GM12872 (cell line): Measurements from ENCODE around the gene MROH7.

Experiments
- TF ChIP-seq, protein P1 (sequence below): IDR thresholded peaks from 3 replicates; pipeline ENCODE4 v1.5.1; 2011; ENCODE audit warnings: low read depth, mild to moderate bottlenecking, low read length, moderate library complexity; ENCODE audit not compliant: insufficient read depth

The MROH7 gene

DNA sequence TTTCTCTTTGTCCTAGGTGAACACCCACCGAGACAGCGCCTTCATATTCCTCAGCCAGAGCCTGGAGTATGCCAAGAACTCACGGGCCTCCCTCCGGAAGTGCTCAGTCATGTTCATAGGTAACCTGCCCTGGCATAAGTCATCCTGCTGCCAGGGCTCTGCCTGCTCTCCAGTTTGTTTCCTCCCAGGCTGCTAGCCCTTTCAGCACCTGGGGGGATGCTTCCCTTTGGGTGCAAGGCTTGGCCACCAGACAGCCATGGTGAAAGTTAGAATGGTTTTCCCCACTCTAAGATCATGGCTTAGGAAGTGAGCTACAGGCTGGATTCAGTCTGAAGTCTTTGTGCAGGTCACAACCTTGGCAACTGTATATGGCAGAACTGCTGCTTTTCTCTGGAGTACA is 64.8 kb downstream of the MROH7 start:
- TF ChIP-seq, protein P1, sequence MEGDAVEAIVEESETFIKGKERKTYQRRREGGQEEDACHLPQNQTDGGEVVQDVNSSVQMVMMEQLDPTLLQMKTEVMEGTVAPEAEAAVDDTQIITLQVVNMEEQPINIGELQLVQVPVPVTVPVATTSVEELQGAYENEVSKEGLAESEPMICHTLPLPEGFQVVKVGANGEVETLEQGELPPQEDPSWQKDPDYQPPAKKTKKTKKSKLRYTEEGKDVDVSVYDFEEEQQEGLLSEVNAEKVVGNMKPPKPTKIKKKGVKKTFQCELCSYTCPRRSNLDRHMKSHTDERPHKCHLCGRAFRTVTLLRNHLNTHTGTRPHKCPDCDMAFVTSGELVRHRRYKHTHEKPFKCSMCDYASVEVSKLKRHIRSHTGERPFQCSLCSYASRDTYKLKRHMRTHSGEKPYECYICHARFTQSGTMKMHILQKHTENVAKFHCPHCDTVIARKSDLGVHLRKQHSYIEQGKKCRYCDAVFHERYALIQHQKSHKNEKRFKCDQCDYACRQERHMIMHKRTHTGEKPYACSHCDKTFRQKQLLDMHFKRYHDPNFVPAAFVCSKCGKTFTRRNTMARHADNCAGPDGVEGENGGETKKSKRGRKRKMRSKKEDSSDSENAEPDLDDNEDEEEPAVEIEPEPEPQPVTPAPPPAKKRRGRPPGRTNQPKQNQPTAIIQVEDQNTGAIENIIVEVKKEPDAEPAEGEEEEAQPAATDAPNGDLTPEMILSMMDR: no peak

DNA sequence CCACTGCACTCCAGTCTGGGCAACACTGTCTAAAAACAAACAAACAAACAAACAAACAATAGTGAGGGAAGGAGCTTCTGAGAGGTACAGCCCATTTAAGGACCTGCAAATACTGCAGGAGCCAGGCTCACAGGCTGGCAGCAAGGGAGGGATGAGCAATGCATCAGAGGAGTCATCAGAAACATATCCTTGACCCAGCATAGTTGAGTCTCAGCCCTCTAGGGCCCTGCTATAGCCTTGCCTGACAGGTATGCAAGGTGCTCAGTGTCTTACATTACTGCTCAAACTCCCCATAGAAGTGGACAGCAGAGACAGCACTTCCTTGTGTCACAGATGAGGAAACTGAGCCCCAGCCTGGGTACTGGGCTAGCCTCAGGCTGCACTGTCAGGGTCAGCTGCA is 66.8 kb downstream of the MROH7 start:
- TF ChIP-seq, protein P1: no peak

DNA sequence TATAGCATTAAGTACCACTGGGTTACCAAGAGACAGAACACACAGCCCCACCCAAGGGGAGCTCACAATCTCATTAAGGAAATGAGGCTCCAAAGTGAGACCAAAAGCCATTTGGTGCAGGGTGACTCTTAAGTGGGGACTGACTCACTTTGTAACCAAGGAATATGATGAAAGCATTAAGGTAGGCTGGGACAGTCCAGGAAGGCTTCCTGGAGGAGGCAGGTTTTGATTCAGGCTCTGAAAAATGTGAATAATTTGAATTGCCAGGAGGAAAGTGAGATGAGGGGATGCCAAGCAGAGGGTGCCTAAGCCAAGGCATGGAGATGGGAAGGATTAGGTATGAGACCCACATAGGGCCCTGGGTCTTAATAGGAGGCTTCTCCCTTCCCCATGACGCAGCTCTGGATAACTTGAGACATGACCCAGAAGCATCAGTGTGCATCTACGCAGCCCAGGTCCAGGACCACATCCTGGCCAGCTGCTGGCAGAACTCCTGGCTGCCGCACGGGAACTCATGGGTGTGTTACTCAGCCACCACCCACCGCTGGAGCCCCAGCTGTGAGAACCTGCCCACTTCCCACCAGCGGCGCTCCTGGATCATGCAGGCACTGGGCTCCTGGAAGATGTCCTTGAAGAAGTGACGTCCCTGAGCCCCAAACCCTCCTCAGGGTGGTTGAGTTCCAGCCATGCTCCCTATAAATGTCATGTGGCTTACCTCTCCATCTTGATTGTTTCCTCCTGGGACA is 68.1 kb downstream of the MROH7 start:
- TF ChIP-seq, protein P1: no peak

DNA sequence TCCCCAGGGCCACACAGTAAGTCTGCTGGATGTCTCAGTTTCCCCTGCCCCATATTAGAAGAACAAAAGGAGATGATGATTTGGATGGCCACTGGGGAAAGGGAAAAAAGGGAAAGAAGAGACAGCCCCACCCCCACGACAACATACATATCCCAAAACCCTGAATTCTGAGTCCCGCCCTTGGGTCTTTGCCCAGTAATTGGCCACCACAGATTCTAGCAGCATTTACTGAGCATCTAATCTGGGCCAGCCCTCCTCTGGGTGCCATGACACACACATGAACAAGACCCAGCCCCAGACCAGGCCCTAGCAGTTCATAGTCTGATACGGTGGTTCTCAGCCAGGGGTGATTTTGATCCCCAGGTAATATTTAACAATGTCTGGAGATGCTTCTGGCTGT is 68.8 kb downstream of the MROH7 start:
- TF ChIP-seq, protein P1: no peak

DNA sequence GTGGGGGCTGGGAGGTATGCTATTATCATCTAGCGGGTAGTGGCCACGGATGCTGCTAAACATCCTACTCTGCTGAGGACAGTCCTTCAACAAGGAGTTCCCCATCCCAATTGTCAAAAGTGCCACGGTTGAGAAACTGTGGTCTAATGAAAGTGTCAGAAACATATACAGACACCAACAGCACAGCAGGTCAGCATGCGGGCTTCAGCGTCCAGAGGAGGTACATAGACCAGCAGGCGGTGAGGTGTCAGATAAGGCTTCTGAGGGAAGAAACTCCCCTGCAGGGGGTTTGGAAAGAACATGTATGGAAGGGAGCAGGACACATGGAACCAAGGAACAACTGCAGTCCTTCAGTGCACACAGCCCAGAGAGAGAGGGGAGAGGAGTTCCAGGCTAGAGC is 69.3 kb downstream of the MROH7 start:
- TF ChIP-seq, protein P1: no peak

DNA sequence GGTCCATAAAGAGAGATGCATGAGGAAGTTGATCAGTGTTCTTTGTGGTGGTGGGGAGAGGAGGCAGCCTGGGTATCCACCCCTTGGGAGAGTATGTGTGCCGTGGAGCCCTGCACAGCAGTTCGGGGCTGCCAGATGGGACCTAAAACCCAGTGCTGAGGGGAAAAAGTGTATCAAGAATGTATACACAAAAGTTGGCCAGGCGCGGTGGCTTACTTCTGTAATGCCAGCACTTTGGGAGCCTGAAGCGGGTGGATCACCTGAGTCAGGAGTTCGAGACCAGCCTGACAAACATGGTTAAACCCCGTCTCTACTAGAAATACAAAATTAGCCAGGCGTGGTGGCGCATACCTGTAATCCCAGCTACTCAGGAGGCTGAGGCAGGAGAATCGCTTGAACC is 70.0 kb downstream of the MROH7 start:
- TF ChIP-seq, protein P1: no peak

DNA sequence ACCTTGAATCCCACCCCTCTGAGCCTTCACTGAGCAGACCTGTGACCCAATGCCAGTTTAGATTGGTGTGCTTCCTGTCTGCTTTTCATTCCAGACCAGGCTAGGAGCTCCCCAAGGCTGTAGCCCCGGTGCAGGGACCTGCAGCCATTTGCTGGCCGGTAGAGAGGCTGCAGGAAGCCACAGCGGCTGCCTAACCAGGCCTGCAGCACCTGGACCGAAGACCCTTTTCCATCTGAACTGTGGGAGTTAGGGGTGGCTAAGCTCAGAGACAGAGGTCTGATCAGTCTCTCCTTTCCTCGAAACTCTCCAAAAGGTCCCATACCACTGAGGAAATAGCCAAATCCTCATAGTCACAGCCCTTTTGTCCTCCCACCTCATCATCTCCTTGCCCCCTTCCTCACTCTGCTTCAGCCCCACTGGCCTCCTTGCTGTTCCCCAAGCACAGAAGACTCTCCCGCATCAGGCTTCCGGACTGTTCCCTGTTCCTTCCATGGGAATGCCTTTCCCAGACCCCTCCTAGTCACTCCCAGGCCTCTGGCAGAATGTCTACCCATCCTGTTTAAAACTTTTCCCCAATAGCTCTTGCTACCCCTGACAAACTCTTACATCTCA is 73.4 kb downstream of the MROH7 start:
- TF ChIP-seq, protein P1: no peak
